ENCODE data around the gene WDR7.

The WDR7 gene

DNA sequence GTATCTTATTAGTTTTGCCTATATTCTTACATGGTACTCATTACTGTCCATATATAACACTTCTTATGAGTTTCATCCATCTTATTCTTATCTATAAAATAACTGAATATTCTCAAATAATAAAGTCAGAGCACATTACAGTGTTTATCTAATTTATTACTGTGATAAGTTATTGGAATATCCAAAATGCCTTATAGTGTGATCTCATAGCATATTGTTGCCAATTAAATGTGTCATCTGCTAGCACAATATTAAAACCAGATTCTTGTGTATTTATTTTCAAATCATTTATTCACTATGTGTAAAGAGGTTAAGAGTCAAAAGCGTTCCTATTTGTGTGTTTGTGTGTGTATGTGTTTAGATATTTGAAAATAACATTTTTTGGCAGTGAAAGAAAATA lies 151.9 kb downstream of the WDR7 start:
- DNase-seq (ENCODE audit: low read depth), result no peak

DNA sequence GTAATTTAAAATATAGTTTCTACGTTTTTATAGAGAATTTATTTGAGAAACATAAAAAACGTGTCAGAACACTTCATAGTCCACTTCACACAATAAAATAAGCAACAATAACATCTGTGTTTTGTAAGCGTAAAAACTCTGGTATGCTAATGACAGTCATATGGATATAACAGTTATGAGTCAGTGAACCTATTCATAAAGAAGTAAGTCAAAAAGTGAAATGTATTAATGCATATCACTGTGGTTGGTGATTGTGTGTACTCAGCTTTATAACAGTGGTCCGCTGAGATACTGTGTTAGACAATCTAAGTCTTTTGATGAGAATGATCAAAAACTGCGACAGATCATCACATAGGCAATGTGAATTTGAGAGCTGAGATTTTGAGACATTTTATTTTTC lies 153.2 kb downstream of the WDR7 start:
- no peak for DNase-seq (ENCODE audit: low read depth)

DNA sequence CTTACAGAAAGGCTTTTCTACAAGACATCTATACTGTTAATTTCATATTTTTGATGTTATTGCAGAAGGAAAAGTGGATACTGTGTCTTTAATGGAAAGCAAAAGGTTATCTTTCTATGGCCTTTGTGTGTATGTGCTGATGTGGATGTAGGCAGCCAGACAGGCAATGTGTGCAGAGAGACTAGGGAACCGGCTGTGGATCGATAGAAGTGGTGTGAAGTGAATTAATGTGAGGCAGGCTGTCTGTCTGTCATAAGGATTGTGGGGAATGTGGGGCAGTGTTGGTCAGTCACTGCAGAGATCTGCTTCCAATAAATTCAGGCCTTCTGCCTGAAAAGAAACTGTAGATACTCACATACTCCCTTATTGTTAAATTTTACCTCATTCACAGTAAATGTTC lies 156.7 kb downstream of the WDR7 start:
- no peak for DNase-seq (ENCODE audit: low read depth)

DNA sequence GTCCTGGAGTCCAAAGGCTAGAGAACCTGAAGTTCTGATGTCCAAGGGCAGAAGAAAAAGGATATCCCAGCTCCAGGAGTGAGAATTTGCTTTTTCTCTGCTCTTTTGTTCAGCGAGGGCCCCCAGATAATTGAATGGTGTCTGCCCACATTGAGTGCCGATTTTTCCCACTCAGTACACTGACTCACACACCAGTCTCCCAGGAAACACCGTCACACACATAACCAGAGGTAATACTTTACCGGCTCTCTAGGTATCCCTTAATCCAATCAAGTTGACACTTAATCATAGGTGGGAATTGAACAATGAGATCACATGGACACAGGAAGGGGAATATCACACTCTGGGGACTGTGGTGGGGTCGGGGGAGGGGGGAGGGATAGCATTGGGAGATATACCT lies 161.5 kb downstream of the WDR7 start:
- no peak for DNase-seq (ENCODE audit: low read depth)

DNA sequence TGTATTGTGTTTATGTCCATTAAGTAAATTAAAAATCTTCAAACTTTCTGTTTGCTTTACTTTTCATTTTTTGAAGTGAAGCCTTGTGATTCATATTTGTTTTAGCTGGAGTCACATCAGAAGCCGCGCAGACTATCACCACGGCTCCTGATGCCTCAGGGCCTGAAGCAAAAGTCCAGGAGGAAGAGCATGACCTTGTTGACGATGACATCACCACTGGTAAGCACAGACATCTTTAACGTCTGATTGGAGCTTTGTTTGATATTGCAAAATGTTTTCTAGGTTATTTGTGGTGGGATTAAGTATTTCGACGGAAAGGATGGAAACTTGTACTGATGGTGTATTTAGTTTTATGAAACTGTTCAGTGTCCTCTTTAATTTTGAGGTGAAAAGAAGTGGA lies 164.8 kb downstream of the WDR7 start:
- DNase-seq (ENCODE audit: low read depth), result no peak

DNA sequence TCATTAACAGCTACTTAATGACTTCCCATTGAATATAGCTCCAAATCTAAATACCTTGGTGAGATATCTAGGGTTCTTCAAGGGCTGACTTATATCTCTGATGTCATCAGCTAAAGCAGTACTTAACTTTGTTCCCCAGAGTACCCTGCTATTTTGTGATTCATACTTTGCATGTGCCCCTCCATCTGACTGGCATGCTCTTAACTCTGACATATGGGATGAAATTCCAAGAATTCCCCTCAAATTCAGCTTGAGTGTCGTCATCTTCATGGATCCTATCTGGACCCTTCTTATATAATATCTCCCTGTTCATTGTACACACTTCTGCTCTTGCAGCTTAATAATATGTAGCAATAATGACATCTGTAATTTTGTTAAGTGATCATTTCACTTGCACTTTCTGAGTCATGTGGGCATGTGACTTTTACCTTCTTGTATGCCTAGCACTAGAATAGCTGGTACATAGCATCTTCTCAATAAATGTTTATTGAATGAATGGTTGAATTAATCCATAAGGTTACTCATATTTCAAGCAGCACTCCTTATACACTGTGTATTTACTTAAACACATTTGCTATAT lies 172.9 kb downstream of the WDR7 start:
- no peak for DNase-seq (ENCODE audit: low read depth)

DNA sequence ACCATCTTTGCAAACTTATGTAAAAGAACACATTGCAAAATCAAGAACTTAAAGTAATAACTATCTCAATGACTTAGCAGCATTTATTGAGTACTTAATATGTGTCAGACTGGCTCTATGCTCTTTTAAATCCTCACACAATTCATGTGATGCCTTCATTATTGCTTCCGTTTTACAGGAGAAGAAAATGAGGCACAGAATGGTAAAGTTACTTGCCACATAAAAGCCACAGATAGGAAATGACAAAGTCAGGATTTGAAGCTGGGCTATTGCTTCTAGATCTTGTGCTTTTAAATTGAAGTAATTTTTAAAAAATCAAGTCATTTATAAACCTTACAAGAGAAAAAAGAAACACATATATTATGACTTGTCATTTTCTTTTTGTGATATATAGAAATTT lies 174.2 kb downstream of the WDR7 start:
- DNase-seq (ENCODE audit: low read depth), result no peak

DNA sequence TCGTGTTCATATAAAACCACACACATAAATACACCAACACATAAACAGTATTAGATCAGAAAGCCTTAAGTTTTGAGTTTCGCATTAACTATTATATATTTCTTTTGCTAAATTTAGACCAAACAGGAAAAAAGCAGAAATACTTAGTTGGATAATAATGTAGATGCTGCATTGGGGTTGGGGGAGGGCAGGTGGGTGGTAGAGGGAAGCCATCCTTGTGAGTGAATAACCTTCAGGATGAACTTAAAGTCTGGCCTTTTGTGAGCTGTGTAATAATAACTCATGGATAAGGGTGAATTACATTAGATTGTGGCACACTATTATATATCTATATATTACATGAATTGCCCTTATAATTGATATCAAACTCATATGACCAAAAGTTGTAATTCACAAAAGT lies 174.7 kb downstream of the WDR7 start:
- DNase-seq (ENCODE audit: low read depth), result no peak

DNA sequence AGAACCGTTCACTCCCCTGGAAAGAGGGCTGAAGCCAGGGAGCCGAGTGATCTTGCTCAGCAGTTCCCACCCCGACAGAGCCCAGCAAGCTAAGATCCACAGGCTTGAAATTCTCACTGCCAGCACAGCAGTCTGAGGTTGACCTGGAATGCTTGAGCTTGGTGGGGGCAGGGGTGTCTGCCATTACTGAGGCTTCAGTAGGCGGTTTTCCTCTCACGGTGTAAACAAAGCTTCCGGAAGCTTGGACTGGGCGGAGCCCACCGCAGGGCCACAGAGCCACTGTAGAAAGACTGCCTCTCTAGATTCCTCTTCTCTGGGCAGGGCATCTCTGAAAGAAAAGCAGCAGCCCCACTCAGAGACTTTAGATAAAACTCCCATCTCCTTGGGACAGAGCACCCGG lies 180.8 kb downstream of the WDR7 start:
- no peak for DNase-seq (ENCODE audit: low read depth)

DNA sequence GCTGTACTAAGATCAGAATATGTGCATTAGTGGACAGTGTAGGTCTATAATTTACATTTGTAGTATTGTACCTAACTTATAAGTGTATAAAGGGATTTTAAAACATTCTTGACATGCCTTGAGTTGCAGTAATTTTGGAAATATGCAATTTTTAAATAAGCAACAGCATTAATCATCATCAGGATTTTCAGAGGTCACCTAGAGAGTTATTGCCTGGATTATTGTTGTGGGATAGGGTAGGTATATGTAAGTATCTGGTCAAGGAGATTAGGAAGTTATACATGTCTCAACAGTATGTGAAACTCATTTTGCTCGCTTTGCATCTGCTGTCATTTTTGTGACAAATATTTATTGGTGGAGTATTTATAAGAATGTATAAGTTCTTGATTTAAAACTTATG lies 184.2 kb downstream of the WDR7 start:
- no peak for DNase-seq (ENCODE audit: low read depth)

DNA sequence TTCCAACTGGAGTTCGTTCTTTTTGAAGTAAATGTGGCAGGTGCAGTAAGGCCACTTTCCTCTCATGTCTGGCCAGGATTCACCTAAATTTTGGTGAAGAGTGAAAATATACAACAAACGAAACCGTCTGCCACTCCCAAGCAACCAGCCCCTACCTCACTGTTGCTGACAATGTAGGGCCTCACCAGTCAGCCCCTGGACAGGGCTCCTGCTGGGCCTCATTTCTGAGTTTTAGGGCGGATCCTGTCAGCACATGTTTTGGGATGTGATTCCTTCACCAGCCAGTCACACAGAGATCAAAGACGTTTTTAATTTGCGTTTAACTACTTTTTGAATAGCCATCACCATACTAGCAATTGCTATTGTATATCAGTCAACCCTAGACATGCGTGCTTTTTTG lies 185.0 kb downstream of the WDR7 start:
- DNase-seq (ENCODE audit: low read depth), result no peak

DNA sequence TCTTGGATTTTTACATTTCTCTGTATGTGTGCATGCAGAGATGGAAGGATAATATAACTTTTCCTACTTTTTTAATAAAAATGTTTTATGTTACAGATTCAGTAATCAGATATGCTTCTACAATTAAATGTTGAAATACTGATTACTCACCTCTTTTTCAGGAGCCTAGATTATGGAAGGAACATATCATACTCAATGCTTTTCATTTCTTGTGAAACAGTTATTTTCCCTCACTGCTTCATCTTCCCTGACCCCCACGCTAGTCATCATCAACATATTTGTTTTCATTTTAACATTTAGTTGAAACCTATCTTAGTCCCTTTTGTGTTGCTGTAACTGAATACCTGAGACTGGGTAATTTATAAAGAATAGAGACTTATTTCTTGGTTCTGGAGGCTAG lies 190.7 kb downstream of the WDR7 start:
- DNase-seq (ENCODE audit: low read depth), result no peak

DNA sequence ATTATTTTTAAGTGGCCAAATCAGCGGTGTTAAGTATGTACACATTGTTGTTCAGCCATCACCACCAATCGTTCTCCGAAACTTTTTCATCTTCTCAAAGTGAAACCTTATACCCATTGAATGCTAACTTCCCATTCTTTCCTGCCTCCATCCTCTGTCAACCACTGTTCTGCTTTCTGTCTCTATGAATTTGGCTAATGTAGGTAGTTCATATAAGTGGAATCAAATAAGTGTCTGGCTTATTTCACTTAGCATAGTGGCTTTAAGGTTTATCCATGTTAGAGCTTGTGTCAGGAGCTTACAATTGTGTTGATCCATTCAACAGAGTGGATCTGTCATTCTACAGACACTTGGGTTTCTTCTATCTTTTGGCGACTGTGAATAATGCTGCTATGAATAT lies 192.1 kb downstream of the WDR7 start:
- DNase-seq (ENCODE audit: low read depth), result no peak

DNA sequence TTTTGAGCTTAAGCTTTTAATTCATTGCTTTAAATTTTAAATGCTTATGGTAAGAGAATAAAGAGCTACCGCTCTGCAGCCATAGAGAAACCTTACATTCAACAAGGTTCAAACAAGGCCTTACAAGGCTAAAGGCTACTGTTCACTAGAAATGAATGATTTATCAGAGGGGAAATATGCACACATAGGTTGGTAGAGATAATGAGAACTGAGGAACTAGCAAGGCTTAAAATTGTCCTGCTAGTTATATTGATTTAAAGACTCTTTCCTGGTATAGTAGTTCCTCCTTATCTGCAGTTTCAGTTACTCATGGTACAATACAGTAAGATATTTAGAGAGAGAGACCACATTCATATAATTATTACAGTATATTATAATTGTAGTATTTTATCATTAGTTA lies 193.4 kb downstream of the WDR7 start:
- no peak for DNase-seq (ENCODE audit: low read depth)

DNA sequence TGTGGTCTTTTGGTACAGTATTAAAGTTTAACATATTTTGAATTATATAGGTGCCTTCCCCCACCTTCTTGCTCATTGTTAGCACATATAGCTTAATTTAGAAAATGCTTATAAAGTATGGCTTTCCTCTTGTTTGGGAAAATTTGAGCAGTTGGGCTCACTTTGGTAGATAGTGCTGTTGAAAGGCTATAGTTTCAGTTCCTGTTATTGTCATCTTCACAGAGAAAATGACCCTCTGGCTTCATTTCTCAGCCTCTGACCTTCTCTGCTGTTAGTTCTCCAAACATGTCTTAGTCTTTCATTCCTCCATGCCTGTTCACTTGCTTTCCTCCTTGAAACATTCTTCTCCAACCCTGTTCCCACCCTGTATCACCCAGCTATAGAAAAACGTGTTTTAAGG lies 200.6 kb downstream of the WDR7 start:
- no peak for DNase-seq (ENCODE audit: low read depth)

DNA sequence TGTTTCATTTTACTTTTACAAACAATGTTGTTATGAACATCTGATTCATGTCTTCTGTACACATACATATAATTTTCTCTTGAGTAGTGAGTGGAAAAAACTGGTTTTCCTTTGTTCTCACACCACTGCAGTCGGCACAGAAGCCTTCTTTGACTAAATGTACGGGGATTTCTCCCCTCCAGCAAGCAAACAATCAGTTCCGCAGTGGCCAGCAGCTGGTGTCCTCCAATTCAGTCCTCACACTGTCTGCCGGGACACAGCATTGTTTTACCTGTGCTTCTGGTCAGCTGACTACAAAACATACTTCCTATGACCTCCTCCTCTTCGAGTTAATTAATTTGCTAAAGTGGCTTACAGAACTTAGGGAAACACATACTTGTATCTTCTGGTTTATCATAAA lies 202.8 kb downstream of the WDR7 start:
- DNase-seq (ENCODE audit: low read depth), result no peak

DNA sequence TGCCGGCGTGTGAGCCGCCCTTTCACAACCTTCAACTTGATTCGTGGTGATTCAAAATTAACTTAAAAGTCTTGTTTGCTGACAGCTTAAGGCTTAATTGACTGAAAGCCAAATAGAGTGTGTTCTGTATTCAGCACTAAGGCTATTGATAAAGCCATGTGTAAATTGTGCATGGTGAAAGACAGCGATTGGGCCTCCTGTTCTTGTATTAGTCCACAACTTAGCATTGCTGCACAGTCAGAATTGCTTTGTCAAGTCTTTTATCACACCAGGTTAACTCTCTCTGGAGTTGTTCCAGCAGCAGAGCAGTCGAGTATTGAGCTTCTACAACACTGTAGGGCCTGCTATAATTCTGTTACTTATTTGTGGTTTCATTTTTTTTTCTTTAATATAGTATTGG lies 210.1 kb downstream of the WDR7 start:
- DNase-seq (ENCODE audit: low read depth), result no peak

DNA sequence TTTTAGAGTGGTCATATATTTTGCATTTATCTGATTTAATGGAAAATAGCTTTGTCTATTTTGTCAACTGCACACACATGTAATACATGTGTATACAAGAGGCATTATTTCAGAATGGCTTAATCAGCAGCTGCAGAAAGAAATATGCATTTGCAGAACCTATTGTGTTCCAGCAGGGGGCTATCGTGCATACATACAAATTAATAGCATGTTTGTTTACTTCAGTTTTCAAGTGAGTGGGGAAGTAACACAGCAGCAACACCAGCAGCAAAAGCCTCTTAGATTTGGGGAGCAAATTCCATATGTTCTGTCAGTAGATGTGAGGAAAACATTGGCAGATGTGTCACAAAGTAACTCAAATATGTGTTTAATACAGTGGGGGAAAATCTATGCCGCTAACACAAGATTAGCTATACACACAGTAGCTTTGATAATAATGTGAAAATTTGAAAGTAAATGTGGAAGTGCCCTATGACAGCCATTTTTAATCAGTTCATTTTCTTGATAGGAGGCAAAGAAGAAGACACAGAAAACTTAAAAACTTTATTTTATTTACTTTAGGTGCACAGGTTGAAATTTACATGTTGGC lies 218.1 kb downstream of the WDR7 start:
- DNase-seq (ENCODE audit: low read depth), result no peak

DNA sequence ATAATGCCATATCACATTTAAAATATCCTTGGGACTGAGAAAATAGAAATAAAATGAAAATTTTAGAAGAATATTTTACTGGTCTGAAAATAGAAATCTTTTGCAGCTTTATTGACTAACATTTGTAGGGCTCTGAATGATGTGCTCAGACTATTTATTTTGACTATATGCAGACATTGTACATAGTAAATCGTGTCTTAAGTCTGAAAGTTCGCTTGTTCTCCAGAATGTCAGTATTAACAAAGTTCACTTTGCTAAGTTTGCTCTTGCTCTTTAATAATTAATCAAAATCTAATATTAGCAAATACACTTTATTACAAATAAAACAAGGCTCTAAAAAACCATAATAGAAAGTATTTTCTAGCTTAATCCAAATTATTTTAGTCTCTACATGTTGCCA lies 219.8 kb downstream of the WDR7 start:
- DNase-seq (ENCODE audit: low read depth), result no peak

DNA sequence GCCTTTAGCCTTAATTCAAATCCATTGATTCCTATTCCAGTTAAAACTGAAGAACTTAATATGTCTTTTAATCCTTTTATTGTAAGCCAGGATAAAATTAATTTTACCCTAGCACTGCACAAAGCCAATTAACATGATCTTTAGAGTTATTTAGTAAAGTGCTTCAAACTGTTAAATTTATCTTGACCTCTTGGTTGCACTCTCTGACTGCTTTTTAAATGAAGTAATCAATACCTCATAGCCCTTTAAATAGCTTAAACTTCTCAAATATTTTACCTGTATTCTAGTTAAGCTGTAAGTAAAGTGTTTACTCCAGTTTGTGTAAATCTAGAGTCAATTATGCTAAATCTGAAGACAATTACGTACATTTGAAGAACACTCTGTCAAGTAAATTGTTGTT lies 221.0 kb downstream of the WDR7 start:
- DNase-seq (ENCODE audit: low read depth), result no peak

DNA sequence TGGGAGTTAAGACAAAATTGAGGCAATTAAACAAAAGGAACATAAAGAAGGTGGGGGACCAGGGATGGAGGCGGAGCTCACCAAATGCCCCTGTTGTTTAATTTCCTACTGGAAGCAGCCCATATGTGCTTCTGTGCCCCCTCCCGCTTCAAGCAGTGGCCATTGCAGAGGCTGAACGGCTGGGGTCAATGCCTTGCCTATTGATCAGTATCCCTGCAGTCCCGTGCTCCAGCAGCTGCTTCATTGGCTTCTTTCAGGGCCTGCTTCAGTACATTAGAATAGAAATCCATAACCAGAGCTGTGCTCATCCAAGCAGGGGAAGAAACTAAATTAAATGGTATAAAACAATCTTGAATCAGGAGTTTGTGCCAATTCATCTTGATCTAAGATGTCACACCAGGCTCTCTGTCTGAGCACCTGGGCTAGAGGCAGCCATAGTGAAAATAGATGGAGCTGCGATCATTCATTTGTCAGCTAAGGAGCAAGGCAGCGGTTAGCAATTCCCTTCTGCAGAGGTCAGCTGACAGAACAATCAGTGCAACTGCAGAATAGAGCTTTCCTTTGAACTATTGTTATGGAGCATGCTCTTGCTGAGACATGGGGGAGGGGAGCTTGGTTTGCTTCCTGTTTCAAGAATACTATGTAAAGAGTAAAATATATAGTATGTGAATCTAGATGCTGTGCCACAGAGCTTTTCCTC lies 222.4 kb downstream of the WDR7 start:
- no peak for DNase-seq (ENCODE audit: low read depth)

DNA sequence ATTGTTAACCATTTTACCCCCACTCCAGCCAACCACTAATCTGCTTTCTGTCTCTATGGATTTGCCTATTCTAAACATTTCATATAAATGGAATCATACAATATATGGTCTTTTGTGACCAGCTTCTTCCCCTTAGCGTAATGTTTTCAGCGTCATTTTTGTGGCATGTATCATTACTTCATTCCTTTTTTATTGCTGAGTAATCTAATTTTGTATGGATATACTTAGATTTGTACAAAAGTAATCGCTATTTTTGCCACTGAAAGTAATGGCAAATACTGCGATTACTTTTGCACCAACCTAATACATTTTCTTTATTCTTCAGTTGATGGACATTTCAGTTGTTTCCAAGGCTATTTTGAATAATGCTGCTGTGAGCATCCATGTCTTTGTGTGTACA lies 227.6 kb downstream of the WDR7 start:
- no peak for DNase-seq (ENCODE audit: low read depth)

DNA sequence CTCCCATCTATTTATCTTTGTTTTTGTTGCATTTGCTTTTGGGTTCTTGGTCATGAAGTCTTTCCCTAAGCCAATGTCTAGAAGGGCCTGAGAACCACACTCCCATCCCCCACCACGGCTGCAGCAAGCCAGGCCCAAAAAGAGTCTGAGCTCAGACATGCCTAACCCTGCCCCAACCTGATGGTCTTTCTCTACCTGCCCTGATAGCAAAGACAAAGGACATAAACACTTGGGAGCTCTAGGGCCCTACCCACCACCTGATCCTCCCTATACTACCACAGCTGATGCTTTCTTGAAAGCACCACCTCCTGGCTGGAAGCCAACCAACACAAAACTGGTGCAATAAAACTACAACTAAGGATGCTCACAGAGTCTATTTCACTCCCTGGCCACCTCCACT lies 233.4 kb downstream of the WDR7 start:
- DNase-seq (ENCODE audit: low read depth), result no peak

DNA sequence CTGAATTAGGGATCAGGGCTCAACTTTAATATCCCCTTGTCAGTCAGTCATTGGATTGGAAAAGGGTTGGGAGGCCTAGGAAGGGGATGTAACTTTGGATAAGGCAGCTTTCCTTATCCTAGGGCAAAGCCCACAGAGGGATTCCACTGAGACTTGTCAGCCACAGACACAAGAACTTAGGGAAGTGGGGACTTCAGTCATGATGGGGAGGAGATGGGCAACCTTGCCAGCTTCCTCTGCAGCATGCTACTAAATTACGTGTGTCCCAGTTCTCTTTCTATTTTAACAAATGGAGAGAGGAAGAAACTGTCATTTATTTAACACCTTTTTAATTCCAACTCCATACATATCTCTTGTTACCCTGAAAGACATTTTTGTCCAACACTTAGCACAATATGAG lies 237.8 kb downstream of the WDR7 start:
- DNase-seq (ENCODE audit: low read depth), result no peak
